Measurements from ENCODE around the gene MBLAC1. TPM values are rescaled to one million over a fixed set of nuclear protein-coding genes. Genes with fewer than 3 reads are reported as not detected.
A peak's percentile ranks its signal among the peaks of the same experiment; 100 is the strongest.

MBLAC1 gene
- total and polyA plus RNA-seq, 9 of the 15 experiments (the other 6 are each of a cell fraction or from before 2014, with no cell fraction given), result 0.03 to 3.1 (median 0.52) TPM

- TF ChIP-seq GTF2A2 (tag; IDR thresholded peaks at IDR 0.05) (no peak), TBL1XR1 (IDR thresholded peaks at IDR 0.05; ENCODE audit: low read length in 2 of 2) (peak in 1 of 2 experiments; percentile 85; a peak in 3 of 4 replicates), DIDO1 (tag; IDR thresholded peaks at IDR 0.05; ENCODE audit: low read depth) (peak; percentile 91), ELF4 (CRISPR knock-in tag; IDR thresholded peaks at IDR 0.05) (0 out of 2 replicates have a peak, but pooled peaks have one; percentile 35), NCOA1 (IDR thresholded peaks at IDR 0.05; ENCODE audit: low read depth) (peak; percentile 85), ARID3B (CRISPR knock-in tag; IDR thresholded peaks at IDR 0.05; ENCODE audit: borderline replicate concordance) (no peak), PHB (CRISPR knock-in tag; IDR thresholded peaks at IDR 0.05) (0 out of 2 replicates have a peak, but pooled peaks have one; percentile 57), FUS (optimal IDR thresholded peaks at IDR 0.05; ENCODE audit: low read depth, low read length) (peak; percentile 53), RBM15 (IDR thresholded peaks at IDR 0.05; ENCODE audit: insufficient read depth, low read length) (no peak), KLF1 (tag; IDR thresholded peaks at IDR 0.05) (no peak), NEUROD1 (IDR thresholded peaks at IDR 0.05; ENCODE audit: borderline replicate concordance, low read depth, low read length, partially characterized antibody) (peak; percentile 89), SAP30 (IDR thresholded peaks at IDR 0.05; ENCODE audit: borderline replicate concordance, insufficient read depth, low read depth, low read length, poor library complexity, severe bottlenecking) (peak; percentile 34)
- TF ChIP-seq, protein P1, sequence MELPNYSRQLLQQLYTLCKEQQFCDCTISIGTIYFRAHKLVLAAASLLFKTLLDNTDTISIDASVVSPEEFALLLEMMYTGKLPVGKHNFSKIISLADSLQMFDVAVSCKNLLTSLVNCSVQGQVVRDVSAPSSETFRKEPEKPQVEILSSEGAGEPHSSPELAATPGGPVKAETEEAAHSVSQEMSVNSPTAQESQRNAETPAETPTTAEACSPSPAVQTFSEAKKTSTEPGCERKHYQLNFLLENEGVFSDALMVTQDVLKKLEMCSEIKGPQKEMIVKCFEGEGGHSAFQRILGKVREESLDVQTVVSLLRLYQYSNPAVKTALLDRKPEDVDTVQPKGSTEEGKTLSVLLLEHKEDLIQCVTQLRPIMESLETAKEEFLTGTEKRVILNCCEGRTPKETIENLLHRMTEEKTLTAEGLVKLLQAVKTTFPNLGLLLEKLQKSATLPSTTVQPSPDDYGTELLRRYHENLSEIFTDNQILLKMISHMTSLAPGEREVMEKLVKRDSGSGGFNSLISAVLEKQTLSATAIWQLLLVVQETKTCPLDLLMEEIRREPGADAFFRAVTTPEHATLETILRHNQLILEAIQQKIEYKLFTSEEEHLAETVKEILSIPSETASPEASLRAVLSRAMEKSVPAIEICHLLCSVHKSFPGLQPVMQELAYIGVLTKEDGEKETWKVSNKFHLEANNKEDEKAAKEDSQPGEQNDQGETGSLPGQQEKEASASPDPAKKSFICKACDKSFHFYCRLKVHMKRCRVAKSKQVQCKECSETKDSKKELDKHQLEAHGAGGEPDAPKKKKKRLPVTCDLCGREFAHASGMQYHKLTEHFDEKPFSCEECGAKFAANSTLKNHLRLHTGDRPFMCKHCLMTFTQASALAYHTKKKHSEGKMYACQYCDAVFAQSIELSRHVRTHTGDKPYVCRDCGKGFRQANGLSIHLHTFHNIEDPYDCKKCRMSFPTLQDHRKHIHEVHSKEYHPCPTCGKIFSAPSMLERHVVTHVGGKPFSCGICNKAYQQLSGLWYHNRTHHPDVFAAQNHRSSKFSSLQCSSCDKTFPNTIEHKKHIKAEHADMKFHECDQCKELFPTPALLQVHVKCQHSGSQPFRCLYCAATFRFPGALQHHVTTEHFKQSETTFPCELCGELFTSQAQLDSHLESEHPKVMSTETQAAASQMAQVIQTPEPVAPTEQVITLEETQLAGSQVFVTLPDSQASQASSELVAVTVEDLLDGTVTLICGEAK (IDR thresholded peaks at IDR 0.05), result peak; percentile 99
- TF ChIP-seq, protein P1 (CRISPR knock-in tag; IDR thresholded peaks at IDR 0.05), result no peak
- TF ChIP-seq, protein P2, sequence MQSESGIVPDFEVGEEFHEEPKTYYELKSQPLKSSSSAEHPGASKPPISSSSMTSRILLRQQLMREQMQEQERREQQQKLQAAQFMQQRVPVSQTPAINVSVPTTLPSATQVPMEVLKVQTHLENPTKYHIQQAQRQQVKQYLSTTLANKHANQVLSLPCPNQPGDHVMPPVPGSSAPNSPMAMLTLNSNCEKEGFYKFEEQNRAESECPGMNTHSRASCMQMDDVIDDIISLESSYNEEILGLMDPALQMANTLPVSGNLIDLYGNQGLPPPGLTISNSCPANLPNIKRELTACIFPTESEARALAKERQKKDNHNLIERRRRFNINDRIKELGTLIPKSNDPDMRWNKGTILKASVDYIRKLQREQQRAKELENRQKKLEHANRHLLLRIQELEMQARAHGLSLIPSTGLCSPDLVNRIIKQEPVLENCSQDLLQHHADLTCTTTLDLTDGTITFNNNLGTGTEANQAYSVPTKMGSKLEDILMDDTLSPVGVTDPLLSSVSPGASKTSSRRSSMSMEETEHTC (IDR thresholded peaks at IDR 0.05), result peak; percentile 85
These were observed 45.1 kb upstream of the MBLAC1 start, which contains the start of gene ZNF3 (continued) for GRCh38 chr7:100081535-100082102.
